Bone marrow (tissue), 2 donors: ENCODE results near the gene TTC6.

ENCODE experiments used
- DNase-seq, 2 donors: peaks; one replicate each; lab custom pipeline; 2025; lab: John Stamatoyannopoulos, UW

The TTC6 gene

GRCh38 chr14:37597538-37597913 is 2.1 kb downstream of the TTC6 start:
- no peak for DNase-seq

GRCh38 chr14:37597914-37598746 is 2.7 kb downstream of the TTC6 start:
- no peak for DNase-seq

GRCh38 chr14:37598747-37599506 is 3.5 kb downstream of the TTC6 start:
- DNase-seq = no peak

GRCh38 chr14:37599507-37600368 is 4.3 kb downstream of the TTC6 start:
- no peak for DNase-seq

GRCh38 chr14:37600880-37601741 is 5.7 kb downstream of the TTC6 start:
- DNase-seq = no peak

GRCh38 chr14:37601865-37602264 is 6.4 kb downstream of the TTC6 start:
- no peak for DNase-seq

GRCh38 chr14:37602605-37603453 is 7.4 kb downstream of the TTC6 start:
- no peak for DNase-seq

GRCh38 chr14:37603688-37604251 is 8.3 kb downstream of the TTC6 start:
- no peak for DNase-seq

GRCh38 chr14:37606678-37607077 is 11.2 kb downstream of the TTC6 start:
- DNase-seq = no peak

GRCh38 chr14:37608649-37609048 is 13.2 kb downstream of the TTC6 start:
- no peak for DNase-seq

GRCh38 chr14:37610945-37611523 is 15.6 kb downstream of the TTC6 start:
- DNase-seq = no peak

- no peak for DNase-seq
Measured at GRCh38 chr14:37615582-37616289, 20.3 kb downstream of the TTC6 start.

- DNase-seq = no peak
Measured at GRCh38 chr14:37616853-37617252, 21.4 kb downstream of the TTC6 start.

- DNase-seq = no peak
Measured at GRCh38 chr14:37617864-37618365, 22.5 kb downstream of the TTC6 start.

- no peak for DNase-seq
Measured at GRCh38 chr14:37618498-37619028, 23.1 kb downstream of the TTC6 start.

- DNase-seq = no peak
Measured at GRCh38 chr14:37620856-37621255, 25.4 kb downstream of the TTC6 start.

- DNase-seq = no peak
Measured at GRCh38 chr14:37622231-37622923, 26.9 kb downstream of the TTC6 start.

- no peak for DNase-seq
Measured at GRCh38 chr14:37623426-37623951, 28.1 kb downstream of the TTC6 start.
